ENCODE measurements around the gene ABAT. TPM values are rescaled to one million over a fixed set of nuclear protein-coding genes. Genes with fewer than 3 reads are reported as not detected.

Gene ABAT
- total and polyA plus RNA-seq, 2 donors (not counting 1 experiment from before 2014, with no cell fraction given): 6.2 to 14.3 TPM

GRCh38 chr16:8631373-8631772 lies 43.0 kb upstream of the ABAT start:
- peaks cover 0 to 84% of the 10 kb centered on the region in 2 experiments for H3K36me3 ChIP-seq (replicated peaks in 1 of 2; ENCODE audit: control extremely low read depth in 1 of 2, control insufficient read depth in 1 of 2, extremely low read depth in 1 of 2, insufficient read depth in 2 of 2, low read length in 1 of 2)
- DNase-seq (no peak), ATAC-seq (ENCODE audit: low read depth) (no peak)
- H3K9me3 Mint-ChIP-seq (ENCODE audit: insufficient read depth): no peaks in the 10 kb centered on the region
- H3K27me3 Mint-ChIP-seq: no peaks in the 10 kb centered on the region
- H3K27ac Mint-ChIP-seq: no peak overlapping the region
- CTCF ChIA-PET: no interaction called here
- no peaks in the 10 kb centered on the region for H3K27me3 ChIP-seq (replicated peaks in 1 of 4; ENCODE audit: control extremely low read depth in 1 of 4, control insufficient read depth in 3 of 4, insufficient read depth in 4 of 4, low read length in 3 of 4)
- no peak overlapping the region for H3K27ac ChIP-seq (ENCODE audit: low read length in 2 of 2)
- no peak overlapping the region for H3K4me3 Mint-ChIP-seq
- peaks cover 20% of the 10 kb centered on the region for H3K79me2 ChIP-seq (ENCODE audit: control insufficient read depth, insufficient read depth, low read length)
- H3K9me3 ChIP-seq (ENCODE audit: control extremely low read depth in 1 of 3, control insufficient read depth in 2 of 3, insufficient read depth in 1 of 3, low read length in 2 of 3): no peaks in the 10 kb centered on the region
- POLR2A ChIA-PET: no interaction called here
- H3K4me1 ChIP-seq (ENCODE audit: control insufficient read depth in 2 of 2, insufficient read depth in 2 of 2, low read length in 2 of 2): no peaks in the 10 kb centered on the region
- H3K9ac ChIP-seq (ENCODE audit: low read length): no peak overlapping the region
- H3K4me1 Mint-ChIP-seq: peaks cover 4% of the 10 kb centered on the region
- no peak for TF ChIP-seq CTCF (IDR thresholded peaks at IDR 0.05)
- TF ChIP-seq EZH2 (IDR thresholded peaks at IDR 0.05; ENCODE audit: borderline replicate concordance, insufficient read depth, low read depth, low read length, poor library complexity, severe bottlenecking): no peak
- no peak overlapping the region for H3K4me3 ChIP-seq (ENCODE audit: control extremely low read depth in 1 of 5, extremely low read depth in 1 of 5, insufficient read depth in 1 of 5, low read depth in 2 of 5, low read length in 4 of 5)
- H3K4me2 ChIP-seq (replicated peaks; ENCODE audit: low read depth, low read length, poor library complexity, severe bottlenecking): no peak overlapping the region
- peaks cover 9% of the 10 kb centered on the region for H4K20me1 ChIP-seq (ENCODE audit: control insufficient read depth, insufficient read depth, low read length, poor library complexity, severe bottlenecking)
- intact Hi-C loops (cut with micrococcal nuclease): no loop called here
- H2AFZ ChIP-seq (ENCODE audit: insufficient read depth, low read depth, low read length, poor library complexity, severe bottlenecking): no peak overlapping the region
- 99% methylated on average over 8 of the region's 9 CpGs for WGBS (ENCODE audit: insufficient coverage)

DNA sequence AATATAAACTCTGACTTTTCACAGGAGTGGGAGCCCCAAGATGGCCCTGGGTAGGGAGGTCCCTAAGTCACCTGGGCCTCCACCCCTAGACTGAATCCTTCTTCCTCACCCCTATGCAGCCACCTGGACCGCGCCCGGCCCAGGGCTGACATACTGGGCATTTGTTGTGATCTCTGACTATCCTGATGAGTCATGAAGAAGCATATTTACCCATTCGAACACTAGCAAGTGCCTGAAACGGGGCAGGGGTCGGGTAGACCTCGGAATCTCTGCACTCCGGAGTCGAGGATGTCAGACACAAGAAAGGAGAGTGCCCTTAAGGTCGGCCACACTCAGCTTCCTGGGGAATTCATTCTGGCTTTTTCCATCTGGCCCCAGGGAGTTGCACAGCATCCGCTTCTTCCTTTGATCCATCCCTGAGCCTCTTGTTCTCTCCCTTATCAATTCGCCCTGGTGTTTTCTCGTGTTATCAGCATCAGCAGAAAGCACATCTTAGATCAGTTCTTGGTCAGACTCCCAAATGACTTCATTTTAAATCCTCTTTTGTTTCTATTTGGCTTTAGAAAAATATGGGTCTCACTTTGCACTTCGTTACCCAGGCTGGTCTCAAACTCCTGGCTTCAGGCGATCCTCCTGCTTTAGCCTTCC lies 42.5 kb upstream of the ABAT start:
- peaks cover 0 to 88% of the 10 kb centered on the region in 2 experiments for H3K36me3 ChIP-seq (replicated peaks in 1 of 2; ENCODE audit: control extremely low read depth in 1 of 2, control insufficient read depth in 1 of 2, extremely low read depth in 1 of 2, insufficient read depth in 2 of 2, low read length in 1 of 2)
- peaks cover 4% of the 10 kb centered on the region for H3K4me1 Mint-ChIP-seq
- no peaks in the 10 kb centered on the region for H3K9me3 Mint-ChIP-seq (ENCODE audit: insufficient read depth)
- POLR2A ChIA-PET: no interaction called here
- intact Hi-C loops (cut with micrococcal nuclease): no loop called here
- no peak overlapping the region for H3K4me3 ChIP-seq (ENCODE audit: control extremely low read depth in 1 of 5, extremely low read depth in 1 of 5, insufficient read depth in 1 of 5, low read depth in 2 of 5, low read length in 4 of 5)
- TF ChIP-seq CTCF (IDR thresholded peaks at IDR 0.05) (no peak), EZH2 (IDR thresholded peaks at IDR 0.05; ENCODE audit: borderline replicate concordance, insufficient read depth, low read depth, low read length, poor library complexity, severe bottlenecking) (no peak)
- no peaks in the 10 kb centered on the region for H3K27me3 Mint-ChIP-seq
- H3K4me2 ChIP-seq (replicated peaks; ENCODE audit: low read depth, low read length, poor library complexity, severe bottlenecking): no peak overlapping the region
- no peaks in the 10 kb centered on the region for H3K4me1 ChIP-seq (ENCODE audit: control insufficient read depth in 2 of 2, insufficient read depth in 2 of 2, low read length in 2 of 2)
- 77% methylated on average over 14 of the region's 15 CpGs for WGBS (ENCODE audit: insufficient coverage)
- no peak overlapping the region for H3K4me3 Mint-ChIP-seq
- peaks cover 7% of the 10 kb centered on the region for H4K20me1 ChIP-seq (ENCODE audit: control insufficient read depth, insufficient read depth, low read length, poor library complexity, severe bottlenecking)
- no peak overlapping the region for H3K9ac ChIP-seq (ENCODE audit: low read length)
- H3K9me3 ChIP-seq (ENCODE audit: control extremely low read depth in 1 of 3, control insufficient read depth in 2 of 3, insufficient read depth in 1 of 3, low read length in 2 of 3): no peaks in the 10 kb centered on the region
- no peaks in the 10 kb centered on the region for H3K27me3 ChIP-seq (replicated peaks in 1 of 4; ENCODE audit: control extremely low read depth in 1 of 4, control insufficient read depth in 3 of 4, insufficient read depth in 4 of 4, low read length in 3 of 4)
- no peak for ATAC-seq (ENCODE audit: low read depth)
- H3K79me2 ChIP-seq (ENCODE audit: control insufficient read depth, insufficient read depth, low read length): peaks cover 16% of the 10 kb centered on the region
- no peak overlapping the region for H2AFZ ChIP-seq (ENCODE audit: insufficient read depth, low read depth, low read length, poor library complexity, severe bottlenecking)
- CTCF ChIA-PET: no interaction called here
- no peak overlapping the region for H3K27ac ChIP-seq (ENCODE audit: low read length in 2 of 2)
- no peak overlapping the region for H3K27ac Mint-ChIP-seq
- DNase-seq: no peak

Measured in B cell (primary cell).